ENCODE data around the gene CALU.

- no peak for TF ChIP-seq CTCF (IDR thresholded peaks at IDR 0.05)
- no peak for TF ChIP-seq POLR2AphosphoS5 (IDR thresholded peaks at IDR 0.05)
Measured at GRCh38 chr7:128794020-128794419, 54.9 kb downstream of the CALU start.

All from suprapubic skin (tissue), 3 donors.